Keratinocyte (primary cell): ENCODE measurements around the gene TRAF7.

Source experiments
- EZH2 ChIP-seq: IDR thresholded peaks from one replicate; pipeline ENCODE4 v1.6.1; 2012; ENCODE audit warnings: inconsistent platforms, mild to moderate bottlenecking, low read length, moderate library complexity
- TF ChIP-seq, protein P1 (sequence below), 3 experiments: IDR thresholded peaks in 1 of 3; conservative IDR thresholded peaks in 1 of 3; optimal IDR thresholded peaks in 1 of 3; 2 replicates in 2 of 3; 3 replicates in 1 of 3; pipeline versions ENCODE3 to v1.5.1; 2011; ENCODE audit warnings: low read length in 3 of 3, mild to moderate bottlenecking in 3 of 3, moderate library complexity in 2 of 3, control low read depth in 1 of 3, inconsistent platforms in 1 of 3; ENCODE audit not compliant: insufficient read depth in 2 of 3; ENCODE audit errors: extremely low read depth in 1 of 3

DNA sequence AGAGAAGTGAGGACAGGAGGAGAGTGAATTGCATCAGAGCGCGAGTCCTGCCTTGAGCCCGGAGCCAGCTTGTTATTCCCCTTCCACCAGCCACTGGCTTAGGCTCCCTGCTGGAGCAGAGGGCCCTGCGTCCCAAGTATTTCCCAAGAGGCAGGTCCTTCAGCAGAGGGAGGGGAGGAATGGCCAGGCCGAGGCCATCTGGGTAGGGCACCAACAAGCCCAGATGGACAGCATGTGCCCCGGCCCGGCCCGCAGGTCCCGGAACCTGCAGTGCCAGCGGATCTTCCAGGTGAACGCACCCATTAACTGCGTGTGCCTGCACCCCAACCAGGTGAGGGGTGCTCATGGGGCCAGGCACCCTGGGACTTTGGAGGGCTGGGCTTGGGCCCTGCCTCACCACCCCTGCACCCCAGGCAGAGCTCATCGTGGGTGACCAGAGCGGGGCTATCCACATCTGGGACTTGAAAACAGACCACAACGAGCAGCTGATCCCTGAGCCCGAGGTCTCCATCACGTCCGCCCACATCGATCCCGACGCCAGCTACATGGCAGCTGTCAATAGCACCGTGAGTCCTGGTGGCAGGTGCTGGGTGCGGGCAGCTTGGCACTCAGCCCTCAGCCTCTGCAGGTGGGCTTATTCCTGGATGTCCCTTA is 51.3 kb downstream of the TRAF7 start:
- TF ChIP-seq, protein P1, sequence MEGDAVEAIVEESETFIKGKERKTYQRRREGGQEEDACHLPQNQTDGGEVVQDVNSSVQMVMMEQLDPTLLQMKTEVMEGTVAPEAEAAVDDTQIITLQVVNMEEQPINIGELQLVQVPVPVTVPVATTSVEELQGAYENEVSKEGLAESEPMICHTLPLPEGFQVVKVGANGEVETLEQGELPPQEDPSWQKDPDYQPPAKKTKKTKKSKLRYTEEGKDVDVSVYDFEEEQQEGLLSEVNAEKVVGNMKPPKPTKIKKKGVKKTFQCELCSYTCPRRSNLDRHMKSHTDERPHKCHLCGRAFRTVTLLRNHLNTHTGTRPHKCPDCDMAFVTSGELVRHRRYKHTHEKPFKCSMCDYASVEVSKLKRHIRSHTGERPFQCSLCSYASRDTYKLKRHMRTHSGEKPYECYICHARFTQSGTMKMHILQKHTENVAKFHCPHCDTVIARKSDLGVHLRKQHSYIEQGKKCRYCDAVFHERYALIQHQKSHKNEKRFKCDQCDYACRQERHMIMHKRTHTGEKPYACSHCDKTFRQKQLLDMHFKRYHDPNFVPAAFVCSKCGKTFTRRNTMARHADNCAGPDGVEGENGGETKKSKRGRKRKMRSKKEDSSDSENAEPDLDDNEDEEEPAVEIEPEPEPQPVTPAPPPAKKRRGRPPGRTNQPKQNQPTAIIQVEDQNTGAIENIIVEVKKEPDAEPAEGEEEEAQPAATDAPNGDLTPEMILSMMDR (optimal IDR thresholded peaks at IDR 0.05 in 1 of 3, IDR thresholded peaks at IDR 0.05 in 1 of 3, conservative IDR thresholded peaks at IDR 0.05 in 1 of 3; ENCODE audit: extremely low read depth in 1 of 3, insufficient read depth in 2 of 3, low read length in 3 of 3): no peak
- TF ChIP-seq EZH2: no peak
